Liver (tissue), 3 donors: ENCODE results near the gene TPST2.
A peak's percentile ranks its signal among the peaks of the same experiment; 100 is the strongest.

Experiments
- ATF3 ChIP-seq: IDR thresholded peaks from 2 replicates; pipeline ENCODE4 v1.6.1; 2016; ENCODE audit warnings: antibody characterized with exemption
- CTCF ChIP-seq: fragments of 150-350 bp; IDR thresholded peaks from 2 replicates; pipeline ENCODE4 v1.5.1; 2017; ENCODE audit warnings: improper control_type of control experiment, low read depth, low read length; ENCODE audit not compliant: missing input control
- EGR1 ChIP-seq, 2 donors: IDR thresholded peaks; 2 replicates each; pipeline ENCODE4 v1.6.1; 2016 to 2018; ENCODE audit warnings: antibody characterized with exemption in 2 of 2, low read depth in 2 of 2
- FOXA1 ChIP-seq: IDR thresholded peaks from 2 replicates; pipeline ENCODE4 v1.6.1; 2016; ENCODE audit warnings: antibody characterized with exemption
- GABPA ChIP-seq, 2 donors: IDR thresholded peaks in 1 of 2; conservative IDR thresholded peaks in 1 of 2; 2 replicates each; pipeline ENCODE4 v1.6.1; 2016; ENCODE audit warnings: antibody characterized with exemption in 2 of 2, mild to moderate bottlenecking in 1 of 2, moderate library complexity in 1 of 2
- HNF4A ChIP-seq, 2 donors: conservative IDR thresholded peaks; 2 replicates each; pipeline ENCODE4 v1.6.1; 2016; ENCODE audit warnings: antibody characterized with exemption in 2 of 2, mild to moderate bottlenecking in 2 of 2
- MAX ChIP-seq: IDR thresholded peaks from 2 replicates; pipeline ENCODE4 v1.6.1; 2016; ENCODE audit warnings: antibody characterized with exemption
- RAD21 ChIP-seq, 2 donors: IDR thresholded peaks; 2 replicates each; pipeline ENCODE4 v1.6.1; 2016; ENCODE audit warnings: antibody characterized with exemption in 2 of 2, mild to moderate bottlenecking in 2 of 2
- REST ChIP-seq: IDR thresholded peaks from 2 replicates; pipeline ENCODE4 v1.6.1; 2016; ENCODE audit warnings: antibody characterized with exemption, mild to moderate bottlenecking
- SP1 ChIP-seq: IDR thresholded peaks from 2 replicates; pipeline ENCODE4 v1.6.1; 2018; ENCODE audit warnings: antibody characterized with exemption, mild to moderate bottlenecking
- TAF1 ChIP-seq: conservative IDR thresholded peaks from 2 replicates; pipeline ENCODE4 v1.6.1; 2016; ENCODE audit warnings: antibody characterized with exemption, mild to moderate bottlenecking
- YY1 ChIP-seq: IDR thresholded peaks from 2 replicates; pipeline ENCODE4 v1.6.1; 2016; ENCODE audit warnings: antibody characterized with exemption, mild to moderate bottlenecking
- ZBTB33 ChIP-seq: IDR thresholded peaks from 2 replicates; pipeline ENCODE4 v1.6.1; 2016; ENCODE audit warnings: antibody characterized with exemption
- donor health status: healthy.
- donor health status: healthy.

GRCh38 chr22:26550498-26551033, 39.4 kb downstream of the TPST2 start:
- TF ChIP-seq CTCF (no peak), MAX (peak; percentile 76), RAD21 (IDR thresholded peaks at IDR 0.05) (peak in 1 of 2 donors; percentile 10), YY1 (peak; percentile 73), TAF1 (no peak), FOXA1 (no peak), SP1 (peak; percentile 29), REST (peak; percentile 30), GABPA (IDR thresholded peaks at IDR 0.05 in 1 of 2, conservative IDR thresholded peaks at IDR 0.05 in 1 of 2) (no peak), HNF4A (conservative IDR thresholded peaks at IDR 0.05) (peak in 1 of 2 donors; percentile 54), ZBTB33 (no peak), ATF3 (no peak), EGR1 (IDR thresholded peaks at IDR 0.05; ENCODE audit: low read depth in 2 of 2) (no peak)
